GOT3 (cell line): Measurements from ENCODE around the gene AVEN.
A peak's percentile ranks its signal among the peaks of the same experiment; 100 is the strongest.
"Not testable (repeated sequence)": the region's sequence is repeated elsewhere in the genome, so short reads cannot be mapped to it uniquely, and the experiment has no call there.

Source experiments
- DNase-seq: peaks from one replicate; lab custom pipeline; 2025; ENCODE audit warnings: mixed read lengths; lab: John Stamatoyannopoulos, UW

The AVEN gene

DNA sequence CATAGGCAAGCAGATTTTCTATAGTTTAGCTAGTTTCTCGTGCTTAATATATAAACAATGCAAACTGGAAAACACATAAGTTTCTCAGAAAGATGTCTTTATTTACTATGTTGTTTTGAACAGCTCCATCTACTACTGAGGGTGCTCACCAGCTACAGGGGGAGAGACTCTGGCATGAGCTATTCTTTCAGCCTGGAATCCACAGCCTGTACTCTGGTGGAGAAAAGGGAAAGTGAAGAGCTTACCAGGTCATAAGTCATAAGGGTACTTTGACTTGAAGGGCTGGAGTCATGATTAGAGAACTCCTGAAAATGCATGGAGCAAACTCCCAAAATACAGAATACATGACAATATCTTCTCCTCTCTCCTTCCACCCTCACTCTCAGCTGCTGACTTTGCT lies 4.4 kb upstream of the AVEN start:
- DNase-seq: no peak

DNA sequence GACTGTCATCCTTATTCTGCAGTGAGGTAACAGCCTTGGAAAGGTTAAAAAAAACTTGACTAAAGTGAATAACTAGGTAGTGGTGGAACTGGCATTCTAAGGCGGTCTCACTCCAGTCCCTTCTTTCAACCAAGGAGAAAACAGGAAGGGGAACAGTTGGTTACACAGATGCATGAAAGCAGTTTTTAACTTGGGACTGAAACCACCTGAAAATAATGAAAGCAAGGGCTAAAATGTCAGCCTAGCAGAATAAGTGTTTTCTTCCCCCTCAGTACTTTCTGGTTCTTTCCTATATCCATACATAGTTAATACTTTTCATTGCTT lies 748 bp upstream of the AVEN start:
- no peak for DNase-seq

DNA sequence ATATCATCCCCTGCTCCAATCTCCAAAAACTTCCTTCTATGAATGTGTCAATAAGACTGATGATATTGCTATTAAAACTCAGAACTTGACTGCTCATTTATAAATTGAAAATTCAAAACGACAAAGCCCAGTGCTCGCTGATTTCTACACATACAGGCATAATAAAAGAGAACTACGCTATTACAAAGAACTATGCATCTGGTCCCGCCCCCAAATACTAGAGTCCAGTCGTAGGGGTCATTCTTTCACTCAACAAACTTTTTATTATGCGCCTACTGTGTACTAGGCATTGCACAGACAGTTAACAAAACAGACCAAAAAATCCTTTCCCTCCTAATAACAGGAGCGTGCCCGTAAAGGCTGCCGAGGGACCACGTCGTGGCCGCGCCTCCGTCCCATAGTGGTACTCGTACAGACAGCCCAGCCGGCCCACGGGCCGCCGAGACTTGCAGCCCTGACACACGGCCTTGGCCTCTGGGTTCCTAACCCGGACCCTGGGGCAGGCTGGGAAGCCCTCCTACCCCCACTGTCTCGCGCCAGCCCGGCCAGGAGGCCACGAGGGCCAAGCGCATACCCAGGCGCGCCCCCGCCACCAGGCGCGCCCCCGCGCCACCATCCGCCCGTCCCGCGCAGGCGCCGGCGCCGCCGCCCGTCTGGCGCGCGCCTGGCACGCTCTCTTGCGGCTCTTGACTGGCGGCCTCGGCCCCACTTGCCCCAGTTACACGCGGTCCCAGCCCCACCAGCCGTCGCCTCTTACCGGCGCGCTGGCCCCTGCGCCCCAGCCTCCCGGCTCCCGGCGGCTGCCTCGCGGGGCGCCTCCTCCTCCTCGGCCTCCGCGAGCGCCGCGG lies 757 bp downstream of the AVEN start:
- peak; percentile 30 for DNase-seq

- DNase-seq: no peak
These were observed 6.8 kb downstream of the AVEN start for GRCh38 chr15:34031987-34032760.

DNA sequence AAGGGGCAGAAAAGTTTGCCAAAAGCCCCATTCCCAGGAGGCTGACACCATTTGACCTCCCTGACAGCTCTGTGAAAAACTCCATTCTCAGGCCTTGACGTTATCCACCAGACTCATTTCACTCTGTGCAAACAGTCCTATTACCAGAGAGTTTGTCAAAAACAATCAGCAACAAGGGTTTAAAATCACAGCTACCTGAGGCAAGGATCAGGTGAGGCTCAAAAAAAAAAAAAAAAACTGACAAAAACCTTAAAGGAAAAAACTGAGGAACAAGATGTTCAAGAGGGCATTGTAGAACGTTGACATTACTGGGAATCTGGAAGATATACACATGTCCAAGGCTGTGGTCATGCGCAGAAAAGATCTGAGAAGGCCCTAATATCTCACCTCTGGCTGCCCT lies 11.4 kb downstream of the AVEN start:
- DNase-seq: no peak

- no peak for DNase-seq
These were observed 13.8 kb downstream of the AVEN start for GRCh38 chr15:34025252-34025651.

DNA sequence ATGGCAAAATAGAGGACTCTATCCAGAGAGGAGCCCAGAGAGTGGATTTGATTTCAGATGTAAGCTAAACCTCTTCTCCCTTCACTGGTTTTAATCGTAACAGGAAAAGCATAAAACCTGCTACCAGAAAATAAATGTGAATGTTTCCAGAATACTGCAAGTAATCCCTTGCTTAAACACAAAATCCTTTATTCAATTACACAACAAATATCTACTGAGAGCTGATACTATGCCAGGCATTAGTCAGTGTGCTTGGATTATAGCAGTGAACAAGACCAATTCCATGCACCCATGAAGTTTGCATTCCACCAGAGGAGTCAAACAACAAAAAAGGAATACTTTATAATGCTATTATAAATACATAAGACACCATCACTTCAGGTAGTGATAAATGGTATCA lies 15.1 kb downstream of the AVEN start:
- no peak for DNase-seq

- DNase-seq: no peak
These were observed 19.5 kb downstream of the AVEN start for GRCh38 chr15:34019369-34019990.

GRCh38 chr15:34018738-34019137 lies 20.3 kb downstream of the AVEN start:
- not testable (repeated sequence) for DNase-seq

DNA sequence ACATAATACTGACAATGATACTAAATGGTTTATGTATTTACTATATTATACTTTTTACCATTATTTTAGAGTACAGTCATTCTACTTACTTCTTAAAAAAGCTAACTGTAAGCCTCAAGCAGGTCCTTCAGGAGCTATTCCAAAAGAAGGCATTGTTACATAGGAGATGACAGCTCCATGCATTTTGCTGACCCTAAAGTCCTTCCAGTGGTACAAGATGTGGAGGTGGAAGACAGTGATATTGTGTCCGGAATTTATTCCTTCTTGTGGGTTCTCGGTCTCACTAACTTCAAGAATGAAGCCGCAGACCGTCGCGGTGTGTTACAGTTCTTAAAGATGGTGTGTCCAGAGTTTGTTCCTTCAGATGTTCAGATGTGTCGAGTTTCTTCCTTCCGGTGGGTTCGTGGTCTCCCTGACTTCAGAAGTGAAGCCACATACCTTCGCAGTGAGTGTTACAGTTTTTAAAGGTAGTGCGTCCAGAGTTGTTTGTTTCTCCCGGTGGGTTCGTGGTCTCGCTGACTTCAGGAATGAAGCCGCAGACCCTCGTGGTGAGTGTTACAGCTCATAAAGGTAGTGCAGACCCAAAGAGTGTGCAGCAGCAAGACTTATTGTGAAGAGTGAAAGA lies 20.9 kb downstream of the AVEN start:
- no peak for DNase-seq

DNA sequence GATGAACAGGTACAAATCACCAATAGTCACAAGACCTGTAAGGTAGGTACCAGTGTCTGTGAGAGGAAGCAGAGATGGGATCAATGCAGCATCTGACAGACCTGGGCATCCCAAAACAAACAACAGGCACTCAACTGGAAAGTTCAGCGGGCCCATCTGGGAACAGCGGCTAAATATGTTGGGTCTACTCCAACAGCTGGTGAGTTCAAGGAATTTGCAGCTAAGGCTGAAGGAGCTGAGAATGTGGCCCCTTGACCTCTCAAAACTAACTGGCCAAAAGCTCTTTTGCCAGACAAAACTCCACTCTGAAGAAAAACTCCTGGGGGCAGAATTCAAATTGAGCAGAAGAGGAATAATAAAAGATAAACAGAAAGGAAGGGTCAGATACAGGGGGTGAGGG lies 24.4 kb downstream of the AVEN start:
- DNase-seq: no peak

DNA sequence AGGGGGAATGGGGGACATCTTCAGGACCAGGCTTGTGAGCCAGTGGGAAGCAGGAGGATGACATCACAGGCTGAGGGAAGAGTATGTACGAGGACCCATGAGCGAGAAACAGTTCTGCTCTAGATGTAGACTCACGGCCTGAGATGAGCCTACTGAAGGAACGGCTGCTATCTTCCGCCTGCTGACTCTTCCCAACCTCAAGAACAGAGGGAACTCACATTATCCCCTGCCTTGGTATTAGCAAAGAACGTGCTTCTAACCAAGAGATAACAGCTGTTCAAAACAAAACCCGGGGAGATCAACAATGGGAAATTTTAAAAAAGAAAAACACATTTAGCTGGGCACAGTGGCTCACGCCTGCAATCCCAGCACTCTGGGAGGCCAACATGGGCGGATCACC lies 25.3 kb downstream of the AVEN start:
- no peak for DNase-seq

- DNase-seq: no peak
These were observed 26.5 kb downstream of the AVEN start for GRCh38 chr15:34012461-34013028.

- DNase-seq: no peak
These were observed 27.5 kb downstream of the AVEN start for GRCh38 chr15:34011481-34011880.

GRCh38 chr15:34010921-34011320 lies 28.1 kb downstream of the AVEN start:
- DNase-seq: no peak

GRCh38 chr15:34009656-34010055 lies 29.3 kb downstream of the AVEN start:
- no peak for DNase-seq

GRCh38 chr15:34006381-34006780 lies 32.6 kb downstream of the AVEN start:
- no peak for DNase-seq

- no peak for DNase-seq
These were observed 37.5 kb downstream of the AVEN start for GRCh38 chr15:34001536-34001935.

GRCh38 chr15:33995666-33996065 lies 43.3 kb downstream of the AVEN start:
- not testable (repeated sequence) for DNase-seq

DNA sequence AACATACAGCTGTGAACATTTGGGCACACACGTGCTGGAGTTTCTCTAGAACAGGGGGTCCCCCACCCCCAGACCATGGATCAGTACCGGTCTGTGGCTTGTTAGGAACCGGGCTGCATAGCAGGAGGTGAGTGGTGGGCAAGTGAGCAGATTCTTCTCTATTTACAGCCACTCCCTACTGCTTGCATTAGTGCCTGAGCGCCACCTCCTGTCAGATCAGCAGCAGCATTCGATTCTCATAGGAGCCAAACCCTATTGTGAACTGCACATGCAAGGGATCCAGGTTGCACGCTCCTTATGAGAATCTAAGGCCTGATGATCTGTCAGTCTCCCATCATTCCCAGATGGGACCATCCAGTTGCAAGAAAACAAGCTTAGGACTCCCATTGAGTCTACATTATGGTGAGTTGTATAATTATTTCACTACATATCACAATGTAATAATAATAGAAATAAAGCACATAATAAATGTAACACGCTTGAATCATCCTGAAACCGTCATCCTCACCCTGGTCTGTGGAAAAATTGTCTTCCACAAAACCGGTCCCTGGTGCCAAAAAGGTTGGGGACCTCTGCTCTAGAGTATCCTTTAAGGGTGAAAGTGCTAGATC lies 44.9 kb downstream of the AVEN start:
- DNase-seq: no peak

GRCh38 chr15:33988384-33988783 lies 50.6 kb downstream of the AVEN start:
- no peak for DNase-seq

- DNase-seq: no peak
These were observed 51.6 kb downstream of the AVEN start for GRCh38 chr15:33987444-33987843.
